ENCODE data around the gene CRAMP1. TPM values are rescaled to one million over a fixed set of nuclear protein-coding genes. Genes with fewer than 3 reads are reported as not detected.

CRAMP1 gene
- total RNA-seq, 1 experiment from 2014 or later: 22.9 TPM

DNA sequence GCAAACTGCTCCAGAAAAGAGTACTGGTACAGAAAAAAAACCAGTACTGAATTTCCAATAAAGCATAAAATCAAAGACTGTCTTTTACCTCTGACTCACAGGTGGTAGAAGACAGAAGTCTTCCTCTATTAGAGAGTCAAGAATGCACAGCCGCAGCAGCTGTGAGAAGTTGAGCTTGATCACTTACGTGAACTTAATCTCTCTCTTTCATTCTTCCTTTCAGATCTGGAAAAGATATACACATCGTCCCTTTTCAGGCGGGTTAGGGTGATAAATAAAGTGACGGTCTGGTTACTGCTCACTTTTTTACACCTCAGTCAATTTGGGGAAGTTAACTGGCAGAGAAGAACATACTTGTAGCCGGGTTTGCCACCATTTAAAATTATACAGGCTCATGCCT, 4.2 kb upstream of the CRAMP1 start:
- Histone ChIP-seq H3K4me3 (replicated peaks in 1 of 2; ENCODE audit: low read depth in 1 of 2, low read length in 2 of 2) (no peak overlapping the region), H3K9me2 (ENCODE audit: insufficient read depth) (no peaks in the 10 kb centered on the region), H3K4me2 (ENCODE audit: low read length) (no peak overlapping the region), H3K36me3 (ENCODE audit: control insufficient read depth in 1 of 2, insufficient read depth in 2 of 2, low read length in 2 of 2) (peaks cover 3 to 7% of the 10 kb centered on the region in 2 experiments; a peak in 2 of 4 replicates), H3K27ac (ENCODE audit: low read depth, low read length) (no peak overlapping the region), H3K9ac (ENCODE audit: low read length) (no peak overlapping the region), H4K20me1 (ENCODE audit: insufficient read depth) (no peaks in the 10 kb centered on the region), H2AFZ (ENCODE audit: low read depth, low read length, poor library complexity, severe bottlenecking) (no peak overlapping the region), H3K27me3 (ENCODE audit: insufficient read depth, low read length) (no peaks in the 10 kb centered on the region), H3K9me3 (ENCODE audit: control insufficient read depth in 1 of 2, insufficient read depth in 1 of 2, low read depth in 1 of 2, low read length in 2 of 2) (no peaks in the 10 kb centered on the region), H3K79me2 (ENCODE audit: insufficient read depth, low read length) (peaks cover 5% of the 10 kb centered on the region), H3K4me1 (ENCODE audit: control insufficient read depth in 1 of 2, insufficient read depth in 2 of 2, low read length in 2 of 2) (peaks cover 7 to 22% of the 10 kb centered on the region in 2 experiments)
- ChIA-PET CTCF (no interaction called here), POLR2A (no interaction called here), RAD21 (ENCODE audit: low non-redundant PET in 1 of 2, low total read pairs in 2 of 2, uncharacterized antibody in 2 of 2, unreplicated experiment in 2 of 2) (no interaction called here)
- BruUV-seq (replicated peaks): no TSS peak
- no peak for TF ChIP-seq ZNF274 (IDR thresholded peaks at IDR 0.05; ENCODE audit: low read depth, low read length)
- TF ChIP-seq RAD21 (IDR thresholded peaks at IDR 0.05; ENCODE audit: low read depth): no peak
- TF ChIP-seq, protein P1, sequence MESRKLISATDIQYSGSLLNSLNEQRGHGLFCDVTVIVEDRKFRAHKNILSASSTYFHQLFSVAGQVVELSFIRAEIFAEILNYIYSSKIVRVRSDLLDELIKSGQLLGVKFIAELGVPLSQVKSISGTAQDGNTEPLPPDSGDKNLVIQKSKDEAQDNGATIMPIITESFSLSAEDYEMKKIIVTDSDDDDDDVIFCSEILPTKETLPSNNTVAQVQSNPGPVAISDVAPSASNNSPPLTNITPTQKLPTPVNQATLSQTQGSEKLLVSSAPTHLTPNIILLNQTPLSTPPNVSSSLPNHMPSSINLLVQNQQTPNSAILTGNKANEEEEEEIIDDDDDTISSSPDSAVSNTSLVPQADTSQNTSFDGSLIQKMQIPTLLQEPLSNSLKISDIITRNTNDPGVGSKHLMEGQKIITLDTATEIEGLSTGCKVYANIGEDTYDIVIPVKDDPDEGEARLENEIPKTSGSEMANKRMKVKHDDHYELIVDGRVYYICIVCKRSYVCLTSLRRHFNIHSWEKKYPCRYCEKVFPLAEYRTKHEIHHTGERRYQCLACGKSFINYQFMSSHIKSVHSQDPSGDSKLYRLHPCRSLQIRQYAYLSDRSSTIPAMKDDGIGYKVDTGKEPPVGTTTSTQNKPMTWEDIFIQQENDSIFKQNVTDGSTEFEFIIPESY (IDR thresholded peaks at IDR 0.05; ENCODE audit: extremely low read depth, insufficient replicate concordance, low read length): no peak
- no peak for TF ChIP-seq ELF1 (IDR thresholded peaks at IDR 0.05; ENCODE audit: borderline replicate concordance, low read depth)
- no peak for TF ChIP-seq CBX3 (IDR thresholded peaks at IDR 0.05; ENCODE audit: low read depth)
- TF ChIP-seq, protein P2, sequence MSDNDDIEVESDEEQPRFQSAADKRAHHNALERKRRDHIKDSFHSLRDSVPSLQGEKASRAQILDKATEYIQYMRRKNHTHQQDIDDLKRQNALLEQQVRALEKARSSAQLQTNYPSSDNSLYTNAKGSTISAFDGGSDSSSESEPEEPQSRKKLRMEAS (IDR thresholded peaks at IDR 0.05): no peak
- no peak for TF ChIP-seq POLR2A (IDR thresholded peaks at IDR 0.05; ENCODE audit: borderline replicate concordance, extremely low read depth, insufficient read depth, insufficient read length)
- no peak for TF ChIP-seq YY1 (IDR thresholded peaks at IDR 0.05; ENCODE audit: extremely low read depth, insufficient replicate concordance, low read depth, low read length)
- no peak for TF ChIP-seq EGR1 (IDR thresholded peaks at IDR 0.05; ENCODE audit: low read depth)
- TF ChIP-seq, protein P3, sequence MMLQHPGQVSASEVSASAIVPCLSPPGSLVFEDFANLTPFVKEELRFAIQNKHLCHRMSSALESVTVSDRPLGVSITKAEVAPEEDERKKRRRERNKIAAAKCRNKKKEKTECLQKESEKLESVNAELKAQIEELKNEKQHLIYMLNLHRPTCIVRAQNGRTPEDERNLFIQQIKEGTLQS (IDR thresholded peaks at IDR 0.05): no peak
- intact Hi-C loops (cut with micrococcal nuclease): no loop called here
- DNase-seq (ENCODE audit: low read depth, low spot score): no peak
- ATAC-seq: no peak
